T-helper 22 cell (primary cell): ENCODE measurements around the gene KBTBD2.
"Not testable (repeated sequence)": the region's sequence is repeated elsewhere in the genome, so short reads cannot be mapped to it uniquely, and the experiment has no call there.

Experiments used
- DNase-seq: peaks from one replicate; pipeline ENCODE4 v3.0.0-alpha.2; 2020; ENCODE audit warnings: low read depth

Gene KBTBD2

GRCh38 chr7:32855837-32856775, 35.5 kb downstream of the KBTBD2 start:
- not testable (repeated sequence) for DNase-seq

GRCh38 chr7:32850654-32851053, 40.9 kb downstream of the KBTBD2 start:
- DNase-seq: not testable (repeated sequence)

- not testable (repeated sequence) for DNase-seq
Measured at GRCh38 chr7:32848655-32849054, 42.9 kb downstream of the KBTBD2 start.

GRCh38 chr7:32846630-32847225, 44.8 kb downstream of the KBTBD2 start:
- DNase-seq: peak; percentile 67

GRCh38 chr7:32844748-32845147, 46.8 kb downstream of the KBTBD2 start:
- not testable (repeated sequence) for DNase-seq

- DNase-seq: not testable (repeated sequence)
Measured at GRCh38 chr7:32843763-32844162, 47.8 kb downstream of the KBTBD2 start.

- not testable (repeated sequence) for DNase-seq
Measured at GRCh38 chr7:32839846-32840245, 51.7 kb downstream of the KBTBD2 start.

- DNase-seq: not testable (repeated sequence)
Measured at GRCh38 chr7:32828996-32829752, 62.4 kb downstream of the KBTBD2 start.
